Liver (tissue), 9 donors: ENCODE results near the gene EMILIN1. TPM values are rescaled to one million over a fixed set of nuclear protein-coding genes. Genes with fewer than 3 reads are reported as not detected.
"Not testable (repeated sequence)": the region's sequence is repeated elsewhere in the genome, so short reads cannot be mapped to it uniquely, and the experiment has no call there.

ENCODE experiments used
- DNase-seq: peaks from one replicate; pipeline ENCODE4 v3.0.0-alpha.2; 2017; ENCODE audit warnings: low spot score
- H3K27ac ChIP-seq, 2 donors: one replicate each; pipeline ENCODE4 v1.7.0; 2013; ENCODE audit warnings: inconsistent platforms in 2 of 2, low read length in 2 of 2, control low read depth in 1 of 2, low read depth in 1 of 2, mild to moderate bottlenecking in 1 of 2
- H3K27me3 ChIP-seq, 4 donors: one replicate each; pipeline versions ENCODE4 v1.6.1 to v1.7.0; 2013; ENCODE audit warnings: low read length in 3 of 4, inconsistent platforms in 1 of 4, mild to moderate bottlenecking in 1 of 4, moderate library complexity in 1 of 4; ENCODE audit not compliant: control insufficient read depth in 4 of 4, insufficient read depth in 4 of 4
- H3K36me3 ChIP-seq, 4 donors: one replicate each; pipeline versions ENCODE4 v1.6.1 to v1.7.0; 2013; ENCODE audit warnings: low read length in 3 of 4, mild to moderate bottlenecking in 3 of 4, low read depth in 1 of 4, moderate library complexity in 1 of 4; ENCODE audit not compliant: control insufficient read depth in 4 of 4, insufficient read depth in 3 of 4
- H3K4me1 ChIP-seq, 4 donors: one replicate each; pipeline versions ENCODE4 v1.6.1 to v1.7.0; 2013; ENCODE audit warnings: low read length in 3 of 4, mild to moderate bottlenecking in 3 of 4, moderate library complexity in 1 of 4; ENCODE audit not compliant: control insufficient read depth in 4 of 4, insufficient read depth in 4 of 4
- H3K4me3 ChIP-seq, 3 donors: one replicate each; pipeline versions ENCODE4 v1.6.1 to v1.7.0; 2013; ENCODE audit warnings: low read length in 3 of 3, control low read depth in 1 of 3, low read depth in 1 of 3, mild to moderate bottlenecking in 1 of 3
- H3K9ac ChIP-seq, 2 donors: one replicate each; pipeline ENCODE4 v1.7.0; 2013; ENCODE audit warnings: low read length in 2 of 2, mild to moderate bottlenecking in 2 of 2, moderate library complexity in 2 of 2, control low read depth in 1 of 2, low read depth in 1 of 2
- H3K9me3 ChIP-seq, 4 donors: one replicate each; pipeline versions ENCODE4 v1.6.1 to v1.7.0; 2013; ENCODE audit warnings: low read length in 3 of 4; ENCODE audit not compliant: control insufficient read depth in 4 of 4
- ATF3 ChIP-seq: IDR thresholded peaks from 2 replicates; pipeline ENCODE4 v1.6.1; 2016; ENCODE audit warnings: antibody characterized with exemption
- EGR1 ChIP-seq, 2 donors: IDR thresholded peaks; 2 replicates each; pipeline ENCODE4 v1.6.1; 2016 to 2018; ENCODE audit warnings: antibody characterized with exemption in 2 of 2, low read depth in 2 of 2
- FOXA1 ChIP-seq: IDR thresholded peaks from 2 replicates; pipeline ENCODE4 v1.6.1; 2016; ENCODE audit warnings: antibody characterized with exemption
- FOXA2 ChIP-seq: IDR thresholded peaks from 2 replicates; pipeline ENCODE4 v1.6.1; 2016; ENCODE audit warnings: antibody characterized with exemption
- GABPA ChIP-seq, 2 donors: IDR thresholded peaks in 1 of 2; conservative IDR thresholded peaks in 1 of 2; 2 replicates each; pipeline ENCODE4 v1.6.1; 2016; ENCODE audit warnings: antibody characterized with exemption in 2 of 2, mild to moderate bottlenecking in 1 of 2, moderate library complexity in 1 of 2
- HNF4A ChIP-seq, 2 donors: conservative IDR thresholded peaks; 2 replicates each; pipeline ENCODE4 v1.6.1; 2016; ENCODE audit warnings: antibody characterized with exemption in 2 of 2, mild to moderate bottlenecking in 2 of 2
- HNF4G ChIP-seq: IDR thresholded peaks from 2 replicates; pipeline ENCODE4 v1.6.1; 2016; ENCODE audit warnings: antibody characterized with exemption
- JUND ChIP-seq, 2 donors: IDR thresholded peaks; 2 replicates each; pipeline ENCODE4 v1.6.1; 2016; ENCODE audit warnings: antibody characterized with exemption in 2 of 2
- RAD21 ChIP-seq, 2 donors: IDR thresholded peaks; 2 replicates each; pipeline ENCODE4 v1.6.1; 2016; ENCODE audit warnings: antibody characterized with exemption in 2 of 2, mild to moderate bottlenecking in 2 of 2
- RXRA ChIP-seq, 2 donors: IDR thresholded peaks; 2 replicates each; pipeline ENCODE4 v1.6.1; 2017 to 2018; ENCODE audit warnings: antibody characterized with exemption in 2 of 2, mild to moderate bottlenecking in 1 of 2
- SP1 ChIP-seq: IDR thresholded peaks from 2 replicates; pipeline ENCODE4 v1.6.1; 2018; ENCODE audit warnings: antibody characterized with exemption, mild to moderate bottlenecking
- TAF1 ChIP-seq: conservative IDR thresholded peaks from 2 replicates; pipeline ENCODE4 v1.6.1; 2016; ENCODE audit warnings: antibody characterized with exemption, mild to moderate bottlenecking
- YY1 ChIP-seq: IDR thresholded peaks from 2 replicates; pipeline ENCODE4 v1.6.1; 2016; ENCODE audit warnings: antibody characterized with exemption, mild to moderate bottlenecking
- WGBS: extraction: QIAGEN DNeasy Blood & Tissue Kit; methylation state at CpG from one replicate; pipeline ENCODE4 v1.1.7; 2013; 5-methylcytosine and 5-hydroxymethylcytosine counted together
- polyA plus RNA-seq, 2 donors: library from polyadenylated mRNA; stranded (reverse) in 1 of 2; unstranded in 1 of 2; fragments of 200-250 nt in 1 of 2; fragments of >200 nt in 1 of 2; fragmentation: Nextera tagmentation in 1 of 2; extraction: Ambion mirVana in 1 of 2; gene quantifications; one replicate each; pipeline versions ENCODE4 v1.2.1 to v1.2.3, GENCODE V29; 2013 to 2015
- total RNA-seq, 2 donors: library from RNA; depleted of rRNA; stranded (reverse); fragments of >200 nt; gene quantifications; one replicate each; pipeline ENCODE4 v1.2.3, GENCODE V29; 2014
- TF ChIP-seq, protein P1 (sequence below): IDR thresholded peaks from 2 replicates; pipeline ENCODE4 v1.6.1; 2016; ENCODE audit warnings: antibody characterized with exemption
- donor health status: healthy.
- donor health status: healthy.
- donor health status: healthy.
- donor health status: healthy.
- donor health status: healthy.

EMILIN1 gene
- total and polyA plus RNA-seq, 4 donors = 3.4 to 26.1 (median 24.0) TPM

DNA sequence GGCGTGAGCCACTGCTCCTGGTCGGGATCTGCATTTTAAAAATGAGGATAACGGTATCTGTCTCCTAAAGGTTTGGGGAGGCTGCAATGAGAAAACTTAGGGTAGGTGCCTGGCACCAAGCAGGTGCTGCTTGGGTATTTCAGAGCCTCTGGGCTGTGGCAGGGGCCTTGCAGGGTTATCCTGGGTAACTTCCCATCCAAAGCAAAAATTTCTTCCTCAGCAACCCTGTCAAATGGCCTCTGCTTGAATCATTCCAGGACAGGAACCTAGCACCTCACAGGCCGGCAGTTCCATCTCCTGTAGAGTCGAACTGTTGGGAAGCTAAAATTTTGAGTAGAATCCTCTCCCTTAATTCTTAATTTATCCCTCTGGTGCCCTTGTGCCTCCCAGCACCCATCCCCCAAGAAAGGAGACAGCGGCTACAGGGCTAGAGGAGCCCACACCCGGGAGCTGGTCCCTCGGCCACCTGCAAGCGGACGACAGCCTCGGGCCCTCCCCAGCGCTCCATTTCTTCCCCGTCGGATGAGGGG is 39.6 kb downstream of the EMILIN1 start:
- peaks cover 0 to 11% (median 10%) of the 10 kb centered on the region in 4 donors for H3K4me1 ChIP-seq
- DNase-seq = no peak
- WGBS = 64% methylated on average over 14 of the region's 14 CpGs
- TF ChIP-seq YY1 = no peak
- TF ChIP-seq HNF4G = no peak
- no peak for TF ChIP-seq RAD21 (IDR thresholded peaks at IDR 0.05)
- no peak for TF ChIP-seq GABPA (IDR thresholded peaks at IDR 0.05 in 1 of 2, conservative IDR thresholded peaks at IDR 0.05 in 1 of 2)
- no peak for TF ChIP-seq EGR1 (IDR thresholded peaks at IDR 0.05; ENCODE audit: low read depth in 2 of 2)
- TF ChIP-seq FOXA2 = no peak
- no peak for TF ChIP-seq RXRA (IDR thresholded peaks at IDR 0.05)
- TF ChIP-seq, protein P1, sequence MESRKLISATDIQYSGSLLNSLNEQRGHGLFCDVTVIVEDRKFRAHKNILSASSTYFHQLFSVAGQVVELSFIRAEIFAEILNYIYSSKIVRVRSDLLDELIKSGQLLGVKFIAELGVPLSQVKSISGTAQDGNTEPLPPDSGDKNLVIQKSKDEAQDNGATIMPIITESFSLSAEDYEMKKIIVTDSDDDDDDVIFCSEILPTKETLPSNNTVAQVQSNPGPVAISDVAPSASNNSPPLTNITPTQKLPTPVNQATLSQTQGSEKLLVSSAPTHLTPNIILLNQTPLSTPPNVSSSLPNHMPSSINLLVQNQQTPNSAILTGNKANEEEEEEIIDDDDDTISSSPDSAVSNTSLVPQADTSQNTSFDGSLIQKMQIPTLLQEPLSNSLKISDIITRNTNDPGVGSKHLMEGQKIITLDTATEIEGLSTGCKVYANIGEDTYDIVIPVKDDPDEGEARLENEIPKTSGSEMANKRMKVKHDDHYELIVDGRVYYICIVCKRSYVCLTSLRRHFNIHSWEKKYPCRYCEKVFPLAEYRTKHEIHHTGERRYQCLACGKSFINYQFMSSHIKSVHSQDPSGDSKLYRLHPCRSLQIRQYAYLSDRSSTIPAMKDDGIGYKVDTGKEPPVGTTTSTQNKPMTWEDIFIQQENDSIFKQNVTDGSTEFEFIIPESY = no peak
- no peak for TF ChIP-seq TAF1
- no peak for TF ChIP-seq ATF3
- H3K27me3 ChIP-seq = peaks cover 0 to 2% (median 0%) of the 10 kb centered on the region in 4 donors
- peak overlapping the region in 1 of 3 donors; percentile 52 for H3K4me3 ChIP-seq
- no peaks in the 10 kb centered on the region for H3K9me3 ChIP-seq
- no peaks in the 10 kb centered on the region for H3K36me3 ChIP-seq
- no peak overlapping the region for H3K9ac ChIP-seq
- H3K27ac ChIP-seq = no peak overlapping the region

DNA sequence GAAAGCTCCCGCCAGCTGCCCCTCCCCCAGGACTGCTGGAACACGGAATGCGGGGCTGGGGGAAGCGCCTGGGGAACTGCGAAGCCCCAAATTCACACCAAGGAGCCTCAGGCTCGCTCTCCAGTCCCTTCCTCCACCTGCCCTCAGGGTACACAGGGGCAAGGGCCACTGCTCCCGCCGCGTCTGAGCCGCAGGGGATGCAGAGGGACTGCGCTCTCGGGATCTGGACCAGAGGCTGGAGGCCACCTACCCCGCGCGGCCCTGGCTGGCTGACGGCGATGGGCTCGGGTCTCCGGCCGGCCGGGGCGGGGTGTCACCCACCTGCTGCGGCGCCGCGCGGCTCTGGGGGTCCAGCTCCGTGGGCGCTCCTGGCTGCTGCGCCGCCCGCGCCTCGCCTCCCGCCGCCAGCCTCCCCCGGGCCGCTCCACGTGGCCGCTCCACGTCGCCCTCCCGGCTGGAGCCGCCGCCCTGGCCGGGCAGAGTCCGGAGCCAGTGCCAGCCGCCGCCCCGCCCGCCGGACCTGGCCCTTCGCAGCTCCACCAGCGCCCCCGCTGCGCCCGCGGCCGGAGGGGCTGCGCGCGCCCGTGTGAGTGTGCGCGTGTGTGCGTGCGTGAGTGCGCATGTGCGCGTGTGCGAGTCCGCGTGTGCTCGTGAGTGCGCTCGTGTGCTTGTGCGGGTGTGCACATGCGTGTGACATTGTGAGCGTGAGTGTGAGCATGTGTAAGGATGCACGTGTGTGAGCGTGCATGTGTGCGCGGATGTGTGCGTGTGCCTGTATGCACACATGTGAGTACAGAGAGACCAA is 40.3 kb downstream of the EMILIN1 start, which contains the start of gene CGREF1:
Gene CGREF1 (minus strand): TSS at position 604 of the 805 bp plus-strand sequence. CDS start 14,762 bp downstream, outside the sequence.
- WGBS = 9% methylated on average over 84 of the region's 84 CpGs
- Histone ChIP-seq H3K9ac (no peak within 1 kb of the TSS), H3K4me3 (peak within 1 kb of the TSS in 2 of 3 donors; percentile 7 to 52), H3K4me1 (peaks cover 0 to 18% (median 13%) of the 10 kb centered on the region in 4 donors), H3K36me3 (no peaks in the 10 kb centered on the region), H3K27ac (no peak within 1 kb of the TSS), H3K27me3 (peaks cover 0 to 2% (median 0%) of the 10 kb centered on the region in 4 donors), H3K9me3 (no peaks in the 10 kb centered on the region)
- no peak for TF ChIP-seq YY1
- DNase-seq = no peak

DNA sequence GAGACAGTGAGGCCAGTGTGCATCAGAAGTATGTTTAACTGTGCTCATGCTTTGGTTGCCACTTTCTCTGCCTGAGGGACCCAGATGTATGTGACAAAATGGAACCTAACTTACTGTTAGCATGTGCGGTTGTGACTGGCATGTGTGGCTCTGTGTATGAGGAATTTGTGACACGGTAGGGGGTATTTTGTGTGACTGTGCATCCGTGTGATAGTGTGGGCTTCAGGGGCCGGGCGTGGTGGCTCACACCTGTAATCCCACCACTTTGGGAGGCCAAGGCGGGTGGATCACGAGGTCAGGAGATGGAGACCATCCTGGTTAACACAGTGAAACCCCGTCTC is 40.9 kb downstream of the EMILIN1 start:
- not testable (repeated sequence) for DNase-seq, H3K27ac ChIP-seq, H3K9ac ChIP-seq, H3K27me3 ChIP-seq, H3K36me3 ChIP-seq, H3K9me3 ChIP-seq
- Histone ChIP-seq H3K4me1 (peaks cover 4 to 24% (median 16%) of the 10 kb centered on the region in 4 donors), H3K4me3 (peak overlapping the region in 2 of 3 donors; percentile 7 to 52)
- 85% methylated on average over 8 of the region's 8 CpGs for WGBS

- Histone ChIP-seq H3K4me3 (no peak overlapping the region), H3K36me3 (no peaks in the 10 kb centered on the region), H3K4me1 (peaks cover 9 to 37% (median 21%) of the 10 kb centered on the region in 4 donors), H3K27ac (no peak overlapping the region), H3K9ac (no peak overlapping the region), H3K9me3 (no peaks in the 10 kb centered on the region), H3K27me3 (peaks cover 0 to 2% (median 0%) of the 10 kb centered on the region in 4 donors)
- 90% methylated on average over 2 of the region's 2 CpGs for WGBS
- DNase-seq = no peak
- TF ChIP-seq EGR1 (IDR thresholded peaks at IDR 0.05; ENCODE audit: low read depth in 2 of 2) (no peak), YY1 (no peak), TAF1 (no peak), ATF3 (no peak), GABPA (IDR thresholded peaks at IDR 0.05 in 1 of 2, conservative IDR thresholded peaks at IDR 0.05 in 1 of 2) (no peak), SP1 (no peak), FOXA1 (no peak), FOXA2 (no peak), JUND (IDR thresholded peaks at IDR 0.05) (no peak), HNF4A (conservative IDR thresholded peaks at IDR 0.05) (no peak), RXRA (IDR thresholded peaks at IDR 0.05) (no peak)
- TF ChIP-seq, protein P1 = no peak
These were observed 43.5 kb downstream of the EMILIN1 start for GRCh38 chr2:27121906-27122305.
